ENCODE results near the gene AHCYL2. TPM values are rescaled to one million over a fixed set of nuclear protein-coding genes. Genes with fewer than 3 reads are reported as not detected.

Gene AHCYL2
- total and polyA plus RNA-seq, 2 of the 8 experiments (the other 6 are each of a cell fraction or from before 2014, with no cell fraction given), result 20.7 to 25.4 TPM

DNA sequence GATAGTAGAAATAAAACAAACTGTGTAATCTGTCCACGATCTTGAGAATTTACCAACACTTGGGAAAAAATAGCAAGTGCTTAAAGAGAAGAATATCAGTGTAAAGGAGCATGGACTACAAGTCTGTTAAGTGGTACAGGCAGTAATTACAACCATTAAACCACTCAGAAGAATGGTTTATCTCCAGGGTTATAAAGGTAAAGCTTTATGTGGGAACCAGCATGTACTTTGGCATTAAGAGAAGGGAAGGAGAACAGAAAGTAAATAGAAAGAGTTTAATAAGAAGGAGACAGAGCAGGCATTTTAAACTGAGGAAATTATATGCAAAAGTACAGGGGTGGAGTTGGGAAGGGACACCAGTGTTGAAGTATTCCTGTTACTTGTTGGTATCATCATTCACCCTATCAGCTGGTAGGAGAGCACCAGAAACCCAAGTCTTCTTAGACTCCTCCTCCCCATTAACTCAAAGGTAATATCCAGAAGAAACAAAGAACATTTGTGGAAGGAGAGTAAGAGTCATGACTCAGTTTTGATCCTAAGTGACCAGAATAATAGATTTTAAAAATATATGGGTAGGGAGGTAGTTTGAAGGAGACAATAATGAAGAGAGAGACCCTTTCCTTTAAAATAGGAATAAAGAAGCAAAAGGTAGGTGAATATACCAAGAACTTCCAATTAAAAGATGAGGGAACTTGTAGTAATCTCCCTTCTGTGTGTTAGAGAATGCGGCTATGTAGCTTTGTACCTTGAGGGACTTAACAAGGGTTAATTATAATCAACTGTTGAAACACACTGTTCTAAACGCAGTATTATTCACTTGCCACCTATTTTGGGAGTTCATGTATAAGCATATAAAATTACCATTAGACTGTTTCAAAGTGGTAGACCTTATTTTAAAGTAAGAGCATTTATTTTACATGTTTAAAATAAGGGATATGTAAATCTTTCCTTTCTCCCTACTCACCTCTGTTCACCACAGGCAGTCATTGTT, 117.3 kb downstream of the AHCYL2 start:
- no peak overlapping the region for H3K18ac ChIP-seq (ENCODE audit: extremely low read depth, low read length)
- no peak overlapping the region for H4K5ac ChIP-seq (ENCODE audit: insufficient read length, low read depth, low read length)
- no peaks in the 10 kb centered on the region for H3K36me3 ChIP-seq (ENCODE audit: control insufficient read depth in 2 of 4, insufficient read depth in 4 of 4, low read length in 3 of 4)
- H3K9me3 ChIP-seq (ENCODE audit: insufficient read depth in 2 of 2, low read depth in 1 of 2, low read length in 1 of 2), result no peaks in the 10 kb centered on the region
- H3K9ac ChIP-seq (replicated peaks in 1 of 4; ENCODE audit: extremely low read depth in 1 of 4, low read depth in 3 of 4, low read length in 3 of 4), result no peak overlapping the region
- no peak overlapping the region for H3K14ac ChIP-seq (ENCODE audit: insufficient read length)
- no peak overlapping the region for H3K4ac ChIP-seq (replicated peaks; ENCODE audit: insufficient read length, low read depth, low read length)
- H3K4me1 ChIP-seq (replicated peaks in 1 of 4; ENCODE audit: control insufficient read depth in 3 of 4, insufficient read depth in 4 of 4, low read length in 3 of 4), result peaks cover 0 to 12% (median 2%) of the 10 kb centered on the region in 4 experiments; a peak in 2 of 7 replicates
- H3K27me3 ChIP-seq (replicated peaks in 1 of 4; ENCODE audit: control insufficient read depth in 3 of 4, extremely low read depth in 1 of 4, insufficient read depth in 3 of 4, low read length in 3 of 4), result no peaks in the 10 kb centered on the region
- no peak overlapping the region for H2AK5ac ChIP-seq (ENCODE audit: low read depth, low read length)
- no peak overlapping the region for H3K27ac ChIP-seq (ENCODE audit: low read depth, low read length)
- H2BK12ac ChIP-seq (ENCODE audit: low read depth, low read length), result no peak overlapping the region
- no peak overlapping the region for H2BK5ac ChIP-seq (ENCODE audit: low read depth, low read length)
- 77% methylated on average over 3 of the region's 3 CpGs; no CpG with 5 or more reads in 1 of the 2 experiments for WGBS, 2 experiments (ENCODE audit: extremely low coverage in 1 of 2, insufficient coverage in 1 of 2, insufficient read length in 1 of 2, insufficient replicate concordance in 2 of 2, low coverage in 1 of 2, low lambda C conversion rate in 2 of 2, missing lambda C conversion rate in 1 of 2)
- POLR2A ChIA-PET (ENCODE audit: partially characterized antibody), result interaction anchor here (0.9 to 1.5 kb wide), 2 partner anchors 139 to 173 kb away, joined by 3 to 4 read pairs; no protein-coding TSS in a partner anchor
- H2BK120ac ChIP-seq (replicated peaks; ENCODE audit: low read depth, low read length), result no peak overlapping the region
- H3K23ac ChIP-seq (ENCODE audit: insufficient read length), result no peak overlapping the region
- H4K91ac ChIP-seq (replicated peaks; ENCODE audit: insufficient read length, low read length), result no peak overlapping the region
- H3K4me3 ChIP-seq (ENCODE audit: extremely low read depth in 1 of 4, insufficient read depth in 2 of 4, low read depth in 3 of 4, low read length in 4 of 4), result no peak overlapping the region
- no peaks in the 10 kb centered on the region for H3K79me2 ChIP-seq (ENCODE audit: control insufficient read depth in 1 of 2, insufficient read depth in 2 of 2, low read length in 2 of 2)
- no peak overlapping the region for H4K8ac ChIP-seq (ENCODE audit: extremely low read depth, insufficient read depth, low read length)
- DNase-seq (ENCODE audit: low read depth in 1 of 2, low spot score in 2 of 2) (no peak), FAIRE-seq (no peak)
- no peaks in the 10 kb centered on the region for H4K20me1 ChIP-seq (replicated peaks in 1 of 2; ENCODE audit: control insufficient read depth in 1 of 2, insufficient read depth in 2 of 2, low read length in 2 of 2)
- H3K79me1 ChIP-seq (ENCODE audit: low read depth, low read length), result no peaks in the 10 kb centered on the region
- H3K4me2 ChIP-seq (ENCODE audit: insufficient read depth in 1 of 2, low read depth in 2 of 2, low read length in 2 of 2), result peak overlapping the region in 1 of 2 experiments; percentile 35; a peak in 1 of 4 replicates
- H3K56ac ChIP-seq (replicated peaks; ENCODE audit: insufficient read length, low read depth, low read length), result no peak overlapping the region
- CTCF ChIA-PET (ENCODE audit: partially characterized antibody), result interaction anchor here (0.9 to 3.6 kb wide), 23 partner anchors 9 to 132 kb away, joined by 3 to 23 read pairs (median 5); partner anchors contain the start of gene STRIP2
- H2BK15ac ChIP-seq (ENCODE audit: low read length), result no peak overlapping the region
- no peaks in the 10 kb centered on the region for H3K23me2 ChIP-seq (ENCODE audit: low read depth, low read length)
- H2AFZ ChIP-seq (ENCODE audit: low read length), result no peak overlapping the region
- no peak overlapping the region for H2BK20ac ChIP-seq (ENCODE audit: low read length)
- TF ChIP-seq, protein P1, sequence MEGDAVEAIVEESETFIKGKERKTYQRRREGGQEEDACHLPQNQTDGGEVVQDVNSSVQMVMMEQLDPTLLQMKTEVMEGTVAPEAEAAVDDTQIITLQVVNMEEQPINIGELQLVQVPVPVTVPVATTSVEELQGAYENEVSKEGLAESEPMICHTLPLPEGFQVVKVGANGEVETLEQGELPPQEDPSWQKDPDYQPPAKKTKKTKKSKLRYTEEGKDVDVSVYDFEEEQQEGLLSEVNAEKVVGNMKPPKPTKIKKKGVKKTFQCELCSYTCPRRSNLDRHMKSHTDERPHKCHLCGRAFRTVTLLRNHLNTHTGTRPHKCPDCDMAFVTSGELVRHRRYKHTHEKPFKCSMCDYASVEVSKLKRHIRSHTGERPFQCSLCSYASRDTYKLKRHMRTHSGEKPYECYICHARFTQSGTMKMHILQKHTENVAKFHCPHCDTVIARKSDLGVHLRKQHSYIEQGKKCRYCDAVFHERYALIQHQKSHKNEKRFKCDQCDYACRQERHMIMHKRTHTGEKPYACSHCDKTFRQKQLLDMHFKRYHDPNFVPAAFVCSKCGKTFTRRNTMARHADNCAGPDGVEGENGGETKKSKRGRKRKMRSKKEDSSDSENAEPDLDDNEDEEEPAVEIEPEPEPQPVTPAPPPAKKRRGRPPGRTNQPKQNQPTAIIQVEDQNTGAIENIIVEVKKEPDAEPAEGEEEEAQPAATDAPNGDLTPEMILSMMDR (IDR thresholded peaks at IDR 0.05; ENCODE audit: control extremely low read depth in 1 of 3, insufficient read depth in 1 of 3, low read depth in 1 of 3, low read length in 3 of 3), result no peak
- TF ChIP-seq POU5F1 (IDR thresholded peaks at IDR 0.05; ENCODE audit: low read depth, low read length) (no peak), SRF (IDR thresholded peaks at IDR 0.05; ENCODE audit: low read depth, low read length) (no peak), EGR1 (IDR thresholded peaks at IDR 0.05; ENCODE audit: borderline replicate concordance, low read depth, low read length) (no peak), SAP30 (IDR thresholded peaks at IDR 0.05; ENCODE audit: insufficient read depth, insufficient replicate concordance, low read length) (no peak), GTF2F1 (IDR thresholded peaks at IDR 0.05; ENCODE audit: borderline replicate concordance, low read depth, low read length) (no peak), SP1 (IDR thresholded peaks at IDR 0.05; ENCODE audit: low read depth, low read length) (no peak), TBP (IDR thresholded peaks at IDR 0.05; ENCODE audit: low read depth, low read length) (no peak)
